Activated T-helper 1 cell treated with anti-CD3 and anti-CD28 coated beads, Interleukin-12 subunit alpha, Interleukin-12 subunit beta, Interleukin-2, Interleukin-4 antibody, amounts not matched to agents 30 ng/mL and 10 ng/mL and 1 ng/mL, durations not matched to agents 14 hours and 24 hours and 36 hours (primary cell): ENCODE data around the gene FBXO40. TPM values are rescaled to one million over a fixed set of nuclear protein-coding genes. Genes with fewer than 3 reads are reported as not detected.

ENCODE experiments used
- DNase-seq: peaks from one replicate; pipeline ENCODE4 v3.0.0; 2021; ENCODE audit warnings: low spot score
- H3K27ac Mint-ChIP-seq: one replicate; pipeline ENCODE4 v1.8.0; 2021; ENCODE audit warnings: mild to moderate bottlenecking, mixed read lengths
- H3K27me3 Mint-ChIP-seq: one replicate; pipeline ENCODE4 v1.8.0; 2022; ENCODE audit warnings: mild to moderate bottlenecking, moderate library complexity, mixed read lengths; ENCODE audit not compliant: insufficient read depth
- H3K36me3 Mint-ChIP-seq: one replicate; pipeline ENCODE4 v1.8.0; 2021; ENCODE audit warnings: low read depth, mixed read lengths
- H3K4me1 Mint-ChIP-seq: one replicate; pipeline ENCODE4 v1.8.0; 2021; ENCODE audit warnings: low read depth, mixed read lengths
- H3K4me3 Mint-ChIP-seq: one replicate; pipeline ENCODE4 v1.8.0; 2021; ENCODE audit warnings: mild to moderate bottlenecking, moderate library complexity, mixed read lengths
- H3K9me3 Mint-ChIP-seq: one replicate; pipeline ENCODE4 v1.8.0; 2021; ENCODE audit warnings: mixed read lengths
- intact Hi-C: fragments of 100-400 bp; cut with micrococcal nuclease; formaldehyde crosslinking; loops from one replicate; pipeline ENCODE4 v1.15.1; 2024
- total RNA-seq: library from RNA; stranded (reverse); gene quantifications from 2 replicates; pipeline ENCODE4 v1.2.3, GENCODE V29; 2022

The FBXO40 gene
- total RNA-seq, 1 donor from 2014 or later: not detected

DNA sequence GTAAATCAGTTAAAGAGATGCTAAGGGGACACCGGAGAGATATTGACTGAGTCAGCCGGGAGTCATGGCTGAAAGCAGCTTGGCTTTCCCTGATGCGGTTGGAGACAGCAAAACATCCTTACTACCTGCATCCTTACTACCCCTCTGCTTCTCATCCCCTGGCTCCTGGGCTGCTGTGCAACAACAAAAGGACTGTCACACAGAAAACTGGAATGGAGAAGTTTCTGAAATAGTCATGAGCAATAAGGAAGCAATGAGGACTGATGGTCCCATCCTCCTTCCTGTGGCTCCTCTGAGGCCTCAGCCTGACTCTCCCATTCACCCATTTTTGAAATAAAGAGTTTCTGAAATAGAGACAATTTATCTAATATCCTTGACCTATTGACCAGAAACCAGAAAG is 66.4 kb downstream of the FBXO40 start:
- Mint-ChIP-seq H3K27me3 (no peaks in the 10 kb centered on the region), H3K27ac (peak overlapping the region; percentile 99), H3K4me3 (peak overlapping the region; percentile 95), H3K4me1 (peaks cover 67% of the 10 kb centered on the region), H3K9me3 (no peaks in the 10 kb centered on the region), H3K36me3 (peaks cover 60% of the 10 kb centered on the region)
- DNase-seq: no peak
- intact Hi-C loops: no loop called here

DNA sequence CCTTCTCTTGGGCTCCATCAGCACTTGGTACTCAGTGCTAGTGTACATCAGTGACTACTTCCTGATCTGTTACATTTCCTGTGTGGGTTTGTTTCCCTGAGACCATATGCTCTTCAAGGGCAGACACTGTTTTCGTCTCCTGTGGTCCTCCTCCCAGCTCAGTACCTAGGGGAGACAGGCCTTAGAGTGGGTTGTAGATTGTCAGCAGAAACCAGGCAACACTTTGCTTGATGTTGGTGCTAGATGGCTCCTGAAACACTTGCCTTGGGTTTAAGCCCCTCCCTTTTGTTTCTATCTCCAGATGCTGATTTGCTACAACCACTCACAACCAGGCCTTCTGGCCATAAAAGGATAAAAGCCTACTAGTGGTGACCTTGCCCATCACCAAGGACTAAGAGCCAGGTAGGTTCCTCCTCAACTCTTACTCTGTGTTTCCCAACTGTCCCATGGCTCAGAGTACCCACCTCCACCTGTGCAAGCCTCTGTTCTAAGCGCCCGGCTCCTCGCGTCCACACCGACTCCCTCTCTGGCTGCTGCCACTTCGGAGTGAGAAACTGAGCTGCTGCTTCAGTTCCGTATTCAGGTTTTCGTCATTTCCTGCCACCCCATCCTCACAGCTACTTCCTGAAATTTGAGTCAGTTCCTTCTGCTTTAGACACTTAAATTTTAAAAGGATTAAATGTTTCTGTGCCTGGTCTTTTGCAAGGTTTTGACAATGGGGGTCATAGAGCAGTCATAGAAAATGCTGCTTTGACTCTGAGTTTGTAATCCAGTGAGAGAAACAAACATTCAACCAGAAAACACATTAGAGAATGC is 67.4 kb downstream of the FBXO40 start, which contains the start of gene HCLS1:
TSS of gene HCLS1 (minus strand) at position 548 of the 816 bp plus-strand sequence. CDS start 2,556 bp downstream, outside the sequence.
- Mint-ChIP-seq H3K4me1 (peaks cover 57% of the 10 kb centered on the region), H3K27ac (peak within 1 kb of the TSS; percentile 99), H3K9me3 (no peaks in the 10 kb centered on the region), H3K4me3 (peak within 1 kb of the TSS; percentile 95), H3K27me3 (no peaks in the 10 kb centered on the region), H3K36me3 (peaks cover 64% of the 10 kb centered on the region)
- peak; percentile 73 for DNase-seq
- intact Hi-C loops: loop anchor here (1.0 to 5.0 kb wide), 8 partner anchors 30 to 1542 kb away; partner anchors contain the start of genes EAF2, GOLGB1, HSPBAP1 and IQCB1

DNA sequence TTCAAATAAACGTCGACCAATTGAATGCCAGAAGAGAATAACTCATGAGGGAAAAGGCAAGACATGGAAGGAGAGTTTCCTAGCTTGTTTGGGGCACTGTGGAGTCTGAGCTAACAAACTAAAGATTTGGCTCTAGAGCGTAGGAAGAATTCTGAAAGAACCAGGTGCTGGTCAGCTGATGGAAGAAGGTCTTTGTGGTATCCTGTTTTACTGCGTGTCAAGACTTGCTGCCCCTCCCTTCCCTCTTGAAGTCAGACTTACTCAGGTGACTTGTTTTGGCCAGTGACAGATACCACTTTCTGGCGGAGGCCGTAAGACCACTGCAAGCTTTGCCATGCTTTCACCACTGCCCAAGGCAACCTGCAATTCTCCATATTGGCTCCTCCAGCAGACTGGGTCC is 68.2 kb downstream of the FBXO40 start:
- H3K36me3 Mint-ChIP-seq: peaks cover 66% of the 10 kb centered on the region
- H3K27me3 Mint-ChIP-seq: no peaks in the 10 kb centered on the region

DNA sequence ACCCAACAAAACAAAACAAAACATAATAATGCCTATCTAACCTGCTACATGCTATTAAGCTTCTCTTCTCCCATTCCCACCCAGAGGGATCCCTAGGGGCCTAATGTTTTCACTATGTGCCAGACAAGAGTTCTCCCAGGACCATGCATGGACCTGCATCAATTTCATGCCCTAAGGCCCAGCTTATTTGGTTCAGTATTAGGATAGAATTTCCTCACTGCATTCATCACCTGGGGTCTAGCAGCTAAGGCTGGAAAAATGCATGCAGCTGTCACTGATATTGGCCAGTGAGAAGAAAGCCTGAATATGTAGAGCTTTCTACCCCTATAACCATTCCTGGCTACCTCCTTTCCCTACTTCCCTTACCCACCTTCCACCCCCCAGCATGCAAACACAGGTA is 69.6 kb downstream of the FBXO40 start:
- DNase-seq: no peak
- H3K27me3 Mint-ChIP-seq: no peaks in the 10 kb centered on the region
- peaks cover 38% of the 10 kb centered on the region for H3K4me1 Mint-ChIP-seq
- H3K27ac Mint-ChIP-seq: no peak overlapping the region
- H3K4me3 Mint-ChIP-seq: no peak overlapping the region
- H3K36me3 Mint-ChIP-seq: peaks cover 60% of the 10 kb centered on the region
- intact Hi-C loops: loop anchor here (5.0 kb wide), 2 partner anchors 1130 to 1540 kb away; partner anchors contain the start of genes HSPBAP1 and SEC22A
- H3K9me3 Mint-ChIP-seq: no peaks in the 10 kb centered on the region

More for the DNA sequence above, 68.2 kb downstream of the FBXO40 start:
- no peaks in the 10 kb centered on the region for H3K9me3 Mint-ChIP-seq
- peak overlapping the region; percentile 99 for H3K27ac Mint-ChIP-seq
- intact Hi-C loops: loop anchor here (2.0 to 5.0 kb wide), 3 partner anchors 29 to 1541 kb away; partner anchors contain the start of genes HSPBAP1 and SEC22A
- peak overlapping the region; percentile 95 for H3K4me3 Mint-ChIP-seq
- peaks cover 51% of the 10 kb centered on the region for H3K4me1 Mint-ChIP-seq
- no peak for DNase-seq

DNA sequence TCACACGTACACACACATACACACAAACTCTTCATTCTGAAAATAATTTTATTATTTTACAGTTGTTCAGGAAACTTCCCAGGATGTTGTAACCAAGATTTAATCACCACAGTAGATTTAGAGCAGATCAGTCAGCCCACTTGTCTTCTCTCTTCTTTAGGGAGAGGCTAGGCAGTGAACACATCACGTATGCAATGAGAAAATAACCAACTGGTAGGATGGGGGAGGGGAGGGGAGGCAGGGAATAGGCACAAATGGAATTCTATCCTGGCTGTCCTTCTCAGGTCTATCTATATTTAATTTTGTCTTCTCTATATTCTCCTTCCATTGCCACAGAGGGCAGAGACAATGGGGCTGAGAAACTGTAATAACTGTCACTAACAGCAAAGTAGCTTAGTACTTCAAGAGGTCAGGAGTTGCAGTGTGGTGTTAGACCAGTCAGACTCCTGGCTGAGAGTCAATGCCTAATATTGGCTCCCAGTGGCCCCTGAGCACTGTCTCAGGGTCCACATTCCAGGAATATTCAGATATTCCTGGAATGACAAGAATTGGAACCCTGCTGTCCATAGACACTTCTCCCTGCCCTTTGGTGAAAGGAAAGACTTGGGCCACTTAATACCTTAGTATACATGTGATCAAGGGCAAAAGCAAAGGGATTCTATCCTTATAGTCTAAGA is 70.1 kb downstream of the FBXO40 start:
- intact Hi-C loops: loop anchor here (5.0 kb wide), 2 partner anchors 1129 to 1539 kb away; partner anchors contain the start of genes HSPBAP1 and SEC22A
- no peaks in the 10 kb centered on the region for H3K9me3 Mint-ChIP-seq
- no peak overlapping the region for H3K27ac Mint-ChIP-seq
- H3K4me3 Mint-ChIP-seq: no peak overlapping the region
- no peaks in the 10 kb centered on the region for H3K27me3 Mint-ChIP-seq
- H3K4me1 Mint-ChIP-seq: peaks cover 32% of the 10 kb centered on the region
- H3K36me3 Mint-ChIP-seq: peaks cover 54% of the 10 kb centered on the region
- no peak for DNase-seq

DNA sequence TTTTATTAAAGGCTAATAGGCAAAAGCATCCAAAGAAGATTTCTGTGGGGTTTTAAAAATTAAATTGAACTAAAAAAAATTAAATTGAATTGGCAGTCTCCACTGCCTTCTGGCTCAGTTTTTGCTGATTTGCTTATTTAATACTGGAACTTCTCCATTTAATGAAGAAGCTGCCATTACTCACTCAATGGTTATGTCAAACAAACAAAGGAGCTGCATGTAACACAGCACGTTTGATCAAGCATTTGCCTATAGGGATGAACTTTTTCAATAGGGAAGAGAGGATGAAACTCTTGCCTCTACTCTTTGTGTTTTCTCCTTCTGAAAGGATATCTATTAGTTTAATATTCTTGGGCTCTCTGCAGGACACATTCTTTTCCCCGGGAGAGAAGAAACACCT is 72.3 kb downstream of the FBXO40 start:
- H3K27me3 Mint-ChIP-seq: no peaks in the 10 kb centered on the region
- DNase-seq: no peak
- no peaks in the 10 kb centered on the region for H3K9me3 Mint-ChIP-seq
- intact Hi-C loops: no loop called here
- H3K27ac Mint-ChIP-seq: no peak overlapping the region
- no peak overlapping the region for H3K4me3 Mint-ChIP-seq
- H3K4me1 Mint-ChIP-seq: peaks cover 10% of the 10 kb centered on the region
- peaks cover 49% of the 10 kb centered on the region for H3K36me3 Mint-ChIP-seq

DNA sequence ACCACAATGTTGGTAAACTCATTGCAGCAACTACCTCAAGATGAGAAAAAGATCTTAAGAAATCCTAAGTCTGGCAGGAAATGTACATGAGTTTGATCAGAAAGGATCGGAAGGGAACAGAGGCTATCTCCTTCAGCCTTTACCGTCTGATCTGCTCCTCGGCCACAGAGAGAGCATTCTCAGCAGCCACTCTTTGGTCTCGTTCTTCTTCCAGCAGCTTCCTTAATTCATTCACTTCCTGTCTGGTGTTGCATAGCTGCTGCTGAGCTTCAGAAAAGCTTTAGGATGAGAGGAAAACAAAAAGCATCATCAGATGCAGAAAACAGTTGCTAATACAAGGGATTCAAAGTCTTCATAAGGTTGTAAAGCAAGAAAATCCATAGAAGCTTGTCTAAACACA is 74.2 kb downstream of the FBXO40 start:
- Mint-ChIP-seq H3K9me3 (no peaks in the 10 kb centered on the region), H3K27ac (no peak overlapping the region), H3K27me3 (no peaks in the 10 kb centered on the region), H3K36me3 (peaks cover 51% of the 10 kb centered on the region), H3K4me1 (no peaks in the 10 kb centered on the region), H3K4me3 (no peak overlapping the region)
- intact Hi-C loops: no loop called here
- no peak for DNase-seq

DNA sequence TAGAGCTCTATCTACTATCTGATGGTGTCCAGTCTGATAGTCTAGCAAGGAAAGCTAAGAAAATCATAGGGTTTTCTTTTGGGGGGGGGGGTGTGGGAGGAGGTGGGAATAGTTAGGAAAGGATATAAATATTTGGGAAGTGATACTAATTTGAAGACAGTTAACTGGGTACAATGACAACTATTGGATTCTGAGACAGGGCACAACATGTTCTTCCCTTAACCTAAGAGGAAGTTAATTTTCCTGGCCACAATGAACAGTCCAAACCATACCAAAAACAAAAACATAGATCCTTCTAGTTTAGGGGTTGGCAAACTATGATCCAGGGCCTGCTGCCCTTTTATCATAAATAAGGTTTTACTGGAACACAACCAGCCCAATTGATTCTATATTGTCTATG is 77.5 kb downstream of the FBXO40 start:
- Mint-ChIP-seq H3K36me3 (peaks cover 48% of the 10 kb centered on the region), H3K27me3 (no peaks in the 10 kb centered on the region), H3K4me3 (no peak overlapping the region), H3K9me3 (no peaks in the 10 kb centered on the region), H3K27ac (no peak overlapping the region), H3K4me1 (no peaks in the 10 kb centered on the region)
- no peak for DNase-seq
- intact Hi-C loops: no loop called here

DNA sequence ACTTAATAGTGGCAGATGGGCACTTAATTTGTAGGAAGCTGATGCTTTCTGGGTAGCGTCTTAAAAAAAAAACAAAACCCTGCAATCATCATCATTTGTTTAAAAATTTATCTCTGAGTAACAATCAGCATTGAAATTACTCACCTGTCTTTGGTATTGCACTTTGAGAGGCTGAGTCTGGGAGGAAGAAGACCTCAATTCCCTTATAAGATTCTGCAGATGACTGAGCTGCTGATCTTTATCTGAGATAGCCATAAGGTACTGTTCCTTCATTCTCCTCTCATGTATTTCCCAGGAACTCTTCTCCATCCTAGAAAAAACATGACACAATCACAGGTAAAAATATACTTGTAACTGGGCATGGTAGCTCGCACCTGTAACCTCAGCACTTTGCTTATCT is 84.0 kb downstream of the FBXO40 start:
- Mint-ChIP-seq H3K4me1 (no peaks in the 10 kb centered on the region), H3K9me3 (no peaks in the 10 kb centered on the region), H3K27me3 (no peaks in the 10 kb centered on the region), H3K27ac (no peak overlapping the region), H3K4me3 (no peak overlapping the region), H3K36me3 (peaks cover 51% of the 10 kb centered on the region)
- intact Hi-C loops: no loop called here
- DNase-seq: no peak

Other genes starting within 250 kb of the FBXO40 start
- 29.0 and 30.1 TPM in 2 replicates for gene POLQ, start 47.4 kb upstream of the FBXO40 start, total RNA-seq
- gene ARGFX, start 25.4 kb upstream of the FBXO40 start, total RNA-seq: not detected in 2 replicates
- 234 and 235 TPM in 2 replicates for gene HCLS1, start 67.5 kb downstream of the FBXO40 start, total RNA-seq
- gene GOLGB1, start 156.4 kb downstream of the FBXO40 start, total RNA-seq: 23.2 and 23.6 TPM in 2 replicates
- 45.2 and 50.4 TPM in 2 replicates for gene IQCB1, start 241.7 kb downstream of the FBXO40 start, total RNA-seq
- gene EAF2, start 241.8 kb downstream of the FBXO40 start, total RNA-seq: 15.3 and 18.8 TPM in 2 replicates